NB4 (cell line): ENCODE results near the gene CTDSPL.

ENCODE experiments used
- POLR2A ChIP-seq: IDR thresholded peaks from 2 replicates; pipeline ENCODE4 v1.6.1; 2011; ENCODE audit warnings: mild to moderate bottlenecking; ENCODE audit not compliant: insufficient read length; ENCODE audit errors: extremely low read depth
- TF ChIP-seq, protein P1 (sequence below): IDR thresholded peaks from one replicate; pipeline ENCODE4 v1.5.1; 2012; ENCODE audit warnings: low read depth, low read length

DNA sequence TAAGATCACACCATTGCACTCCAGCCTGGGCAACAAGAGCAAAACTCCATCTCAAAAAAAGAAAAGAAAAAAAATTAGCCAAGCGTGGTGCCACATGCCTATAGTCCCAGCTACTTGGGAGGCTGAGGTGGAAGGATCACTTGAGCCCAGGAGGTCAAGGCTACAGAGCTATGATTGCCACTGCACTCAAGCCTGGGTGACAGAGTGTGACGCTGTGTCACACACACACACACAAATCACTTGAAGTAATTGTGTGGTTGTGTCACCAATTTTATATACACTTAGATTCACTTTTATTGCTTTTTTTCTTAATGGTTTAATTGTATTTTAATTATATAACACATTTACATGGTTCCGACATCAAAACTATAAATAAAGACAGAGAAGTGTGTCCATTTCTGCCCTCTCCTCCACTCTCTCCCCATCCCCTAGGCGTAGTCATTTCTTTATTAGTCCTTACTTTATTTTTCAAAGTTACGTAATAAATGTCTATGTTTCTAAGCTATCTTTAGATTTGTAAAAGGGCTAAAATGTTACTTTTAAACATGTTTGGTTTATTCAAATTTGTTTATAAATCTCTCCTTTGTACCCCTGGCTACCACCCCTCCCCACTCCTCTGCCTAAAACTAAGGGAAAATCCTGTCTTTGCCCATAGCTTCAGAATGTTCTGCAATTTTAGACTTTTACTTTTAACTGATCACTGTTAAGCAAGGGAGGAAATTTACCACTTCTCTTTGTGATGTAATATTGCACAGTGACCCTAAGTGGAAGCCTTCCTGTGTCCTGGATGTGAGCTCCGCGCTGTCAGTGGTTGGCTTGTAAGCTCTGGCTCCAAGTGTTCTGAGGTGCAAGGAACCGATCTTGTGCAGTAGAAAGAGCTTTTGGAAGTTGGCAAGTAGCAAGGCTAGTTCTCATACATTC lies 118.1 kb downstream of the CTDSPL start:
- no peak for TF ChIP-seq POLR2A
- TF ChIP-seq, protein P1, sequence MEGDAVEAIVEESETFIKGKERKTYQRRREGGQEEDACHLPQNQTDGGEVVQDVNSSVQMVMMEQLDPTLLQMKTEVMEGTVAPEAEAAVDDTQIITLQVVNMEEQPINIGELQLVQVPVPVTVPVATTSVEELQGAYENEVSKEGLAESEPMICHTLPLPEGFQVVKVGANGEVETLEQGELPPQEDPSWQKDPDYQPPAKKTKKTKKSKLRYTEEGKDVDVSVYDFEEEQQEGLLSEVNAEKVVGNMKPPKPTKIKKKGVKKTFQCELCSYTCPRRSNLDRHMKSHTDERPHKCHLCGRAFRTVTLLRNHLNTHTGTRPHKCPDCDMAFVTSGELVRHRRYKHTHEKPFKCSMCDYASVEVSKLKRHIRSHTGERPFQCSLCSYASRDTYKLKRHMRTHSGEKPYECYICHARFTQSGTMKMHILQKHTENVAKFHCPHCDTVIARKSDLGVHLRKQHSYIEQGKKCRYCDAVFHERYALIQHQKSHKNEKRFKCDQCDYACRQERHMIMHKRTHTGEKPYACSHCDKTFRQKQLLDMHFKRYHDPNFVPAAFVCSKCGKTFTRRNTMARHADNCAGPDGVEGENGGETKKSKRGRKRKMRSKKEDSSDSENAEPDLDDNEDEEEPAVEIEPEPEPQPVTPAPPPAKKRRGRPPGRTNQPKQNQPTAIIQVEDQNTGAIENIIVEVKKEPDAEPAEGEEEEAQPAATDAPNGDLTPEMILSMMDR = no peak
